Adipocyte (in vitro differentiated cells): ENCODE results near the gene GPR146.

ENCODE experiments used
- DNase-seq: peaks from one replicate; pipeline ENCODE4 v3.0.0-alpha.2; 2015; ENCODE audit warnings: low read depth
- H3K27me3 ChIP-seq: replicated peaks from 2 replicates; pipeline ENCODE4 v1.7.0; 2013; ENCODE audit warnings: mild to moderate bottlenecking, low read length, moderate library complexity; ENCODE audit not compliant: control insufficient read depth, insufficient read depth
- H3K36me3 ChIP-seq: 2 replicates; pipeline ENCODE4 v1.7.0; 2013; ENCODE audit warnings: low read length, mild to moderate bottlenecking, moderate library complexity; ENCODE audit not compliant: control insufficient read depth, insufficient read depth, severe bottlenecking
- H3K4me1 ChIP-seq: 2 replicates; pipeline ENCODE4 v1.7.0; 2013; ENCODE audit warnings: mild to moderate bottlenecking, low read length, moderate library complexity; ENCODE audit not compliant: control insufficient read depth, insufficient read depth
- H3K4me3 ChIP-seq: 2 replicates; pipeline ENCODE4 v1.7.0; 2013; ENCODE audit warnings: mild to moderate bottlenecking, low read length, moderate library complexity
- H3K9ac ChIP-seq: 2 replicates; pipeline ENCODE4 v1.7.0; 2013; ENCODE audit warnings: mild to moderate bottlenecking, low read length, moderate library complexity
- H3K9me3 ChIP-seq: 2 replicates; pipeline ENCODE4 v1.7.0; 2013; ENCODE audit warnings: mild to moderate bottlenecking, low read length, moderate library complexity; ENCODE audit not compliant: control insufficient read depth

GPR146 gene

DNA sequence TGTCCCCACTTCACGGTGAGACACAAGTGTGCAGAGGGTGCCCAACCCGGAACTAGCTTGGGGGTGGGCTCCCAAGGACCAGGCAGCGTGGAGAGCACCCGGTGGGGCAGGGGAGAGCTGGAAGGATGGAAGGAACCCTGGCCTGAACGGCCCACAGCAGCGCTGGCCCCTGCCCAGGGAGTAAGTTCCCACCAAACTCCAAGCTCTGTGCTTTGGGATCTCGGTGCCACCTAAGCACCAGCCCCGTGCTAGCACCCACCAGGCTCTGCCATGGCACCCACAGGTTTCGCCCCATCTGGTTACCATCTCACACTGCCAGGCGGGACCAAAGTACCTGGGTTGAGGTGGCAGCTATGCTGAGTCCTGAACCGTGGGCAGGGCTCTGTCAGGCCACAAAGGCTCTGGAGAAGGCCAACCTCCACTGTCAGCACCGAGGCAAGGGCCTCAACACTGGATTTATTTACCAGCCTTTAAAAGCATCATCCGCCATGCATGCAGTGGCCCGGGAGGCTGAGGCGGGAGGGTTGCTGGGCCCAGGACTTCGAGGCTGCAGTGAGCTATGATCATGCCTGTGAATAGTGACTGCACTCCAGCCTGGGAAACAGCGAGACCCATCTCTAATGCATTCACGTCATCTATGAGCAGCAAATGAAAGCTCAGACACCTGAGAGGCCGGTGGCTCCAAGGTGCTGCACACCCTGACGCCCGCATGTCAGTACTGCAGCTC is 59.6 kb downstream of the GPR146 start:
- Histone ChIP-seq H3K27me3 (no peaks in the 10 kb centered on the region), H3K36me3 (no peaks in the 10 kb centered on the region), H3K4me1 (no peaks in the 10 kb centered on the region), H3K9ac (no peak overlapping the region), H3K9me3 (no peaks in the 10 kb centered on the region), H3K4me3 (no peak overlapping the region)
- no peak for DNase-seq

DNA sequence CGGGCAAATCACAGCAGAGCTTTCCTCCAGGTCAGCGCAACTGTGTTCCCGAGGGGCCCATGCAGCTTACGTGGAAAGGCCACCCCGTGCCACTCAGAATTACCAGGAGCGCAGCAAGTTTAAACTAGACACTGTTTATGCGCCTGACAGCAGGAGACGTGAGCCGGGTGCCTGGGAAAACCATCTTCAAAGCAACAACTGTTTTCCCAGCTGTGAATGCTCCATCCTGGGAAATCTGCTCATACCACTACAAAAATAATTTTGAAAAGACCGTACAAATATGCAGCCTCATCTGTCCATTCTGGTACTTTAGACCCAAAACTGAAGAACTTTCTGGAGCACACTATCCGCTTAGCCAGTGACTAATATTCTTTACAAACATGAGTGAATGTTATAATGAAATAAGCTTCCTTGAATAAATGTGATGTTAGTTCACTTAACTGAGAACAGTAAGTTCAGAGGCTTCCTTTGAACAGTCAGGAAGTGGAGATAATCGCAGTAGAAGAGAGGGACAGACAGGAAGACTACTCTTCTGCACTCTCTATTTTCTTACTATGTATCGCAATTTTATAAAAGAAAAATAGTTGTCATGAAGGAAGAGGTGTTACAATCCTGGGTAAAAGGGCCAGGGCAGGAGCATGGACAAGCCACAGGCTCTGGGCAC is 60.3 kb downstream of the GPR146 start:
- no peak for DNase-seq
- Histone ChIP-seq H3K36me3 (no peaks in the 10 kb centered on the region), H3K9me3 (no peaks in the 10 kb centered on the region), H3K27me3 (no peaks in the 10 kb centered on the region), H3K9ac (no peak overlapping the region), H3K4me3 (no peak overlapping the region), H3K4me1 (no peaks in the 10 kb centered on the region)

DNA sequence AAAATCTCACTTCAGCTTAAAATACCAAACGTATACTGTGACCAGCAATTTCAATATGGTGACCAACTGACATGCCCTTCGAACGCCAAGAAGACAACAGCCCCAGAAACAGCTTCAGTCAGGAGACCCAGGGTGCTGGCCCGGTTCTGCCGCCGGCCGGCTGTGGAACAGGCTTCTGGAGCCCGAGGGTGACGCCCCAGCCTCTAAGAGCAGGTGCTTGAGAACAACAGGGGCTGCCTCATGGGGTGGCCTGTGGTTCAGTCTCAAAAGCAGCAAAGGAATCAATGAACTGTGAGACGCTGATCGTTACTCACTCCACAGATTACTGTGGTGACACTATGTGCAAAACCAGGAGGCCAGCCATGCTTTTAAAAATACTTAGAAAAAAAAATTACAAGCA is 60.8 kb downstream of the GPR146 start:
- Histone ChIP-seq H3K27me3 (no peaks in the 10 kb centered on the region), H3K4me3 (no peak overlapping the region), H3K4me1 (no peaks in the 10 kb centered on the region), H3K36me3 (no peaks in the 10 kb centered on the region), H3K9ac (no peak overlapping the region), H3K9me3 (no peaks in the 10 kb centered on the region)
- no peak for DNase-seq

DNA sequence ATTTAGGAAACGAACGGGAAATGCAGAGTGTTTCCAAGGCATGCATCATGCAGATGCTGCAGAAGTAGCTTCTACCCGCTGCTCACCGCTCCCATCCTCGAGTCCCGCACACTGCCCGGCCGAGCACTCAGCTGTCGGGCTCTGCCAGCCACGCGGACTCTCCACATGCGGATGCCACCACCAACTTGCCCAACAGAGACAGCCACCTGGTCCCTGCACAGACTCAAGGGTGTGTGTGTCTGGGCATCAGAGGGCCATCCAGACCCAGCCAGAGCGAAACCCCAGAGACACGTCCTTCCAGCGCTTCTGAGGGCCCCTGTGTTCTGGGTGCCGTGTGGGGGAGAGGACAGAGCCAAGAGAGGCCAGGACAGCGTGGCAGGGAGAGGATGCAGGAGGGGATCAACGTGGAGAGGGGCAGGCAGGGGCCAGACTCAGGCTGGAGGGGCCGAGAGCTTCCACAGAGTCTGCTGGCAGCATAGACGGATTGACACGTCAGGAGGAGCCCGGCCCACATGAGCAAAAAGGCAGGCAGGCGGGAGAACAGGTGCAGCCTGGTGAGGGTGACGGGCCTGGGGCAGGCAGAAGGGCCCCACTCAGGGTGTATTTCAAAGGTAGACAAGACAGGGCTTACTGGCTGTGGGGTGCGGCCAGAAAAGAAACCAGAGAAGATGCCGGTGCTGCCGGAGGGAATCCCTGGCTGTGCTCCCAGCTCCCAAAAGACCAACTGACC is 61.9 kb downstream of the GPR146 start:
- no peaks in the 10 kb centered on the region for H3K4me1 ChIP-seq
- H3K27me3 ChIP-seq, result no peaks in the 10 kb centered on the region
- DNase-seq, result no peak
- no peak overlapping the region for H3K9ac ChIP-seq
- no peak overlapping the region for H3K4me3 ChIP-seq
- H3K9me3 ChIP-seq, result no peaks in the 10 kb centered on the region
- no peaks in the 10 kb centered on the region for H3K36me3 ChIP-seq

DNA sequence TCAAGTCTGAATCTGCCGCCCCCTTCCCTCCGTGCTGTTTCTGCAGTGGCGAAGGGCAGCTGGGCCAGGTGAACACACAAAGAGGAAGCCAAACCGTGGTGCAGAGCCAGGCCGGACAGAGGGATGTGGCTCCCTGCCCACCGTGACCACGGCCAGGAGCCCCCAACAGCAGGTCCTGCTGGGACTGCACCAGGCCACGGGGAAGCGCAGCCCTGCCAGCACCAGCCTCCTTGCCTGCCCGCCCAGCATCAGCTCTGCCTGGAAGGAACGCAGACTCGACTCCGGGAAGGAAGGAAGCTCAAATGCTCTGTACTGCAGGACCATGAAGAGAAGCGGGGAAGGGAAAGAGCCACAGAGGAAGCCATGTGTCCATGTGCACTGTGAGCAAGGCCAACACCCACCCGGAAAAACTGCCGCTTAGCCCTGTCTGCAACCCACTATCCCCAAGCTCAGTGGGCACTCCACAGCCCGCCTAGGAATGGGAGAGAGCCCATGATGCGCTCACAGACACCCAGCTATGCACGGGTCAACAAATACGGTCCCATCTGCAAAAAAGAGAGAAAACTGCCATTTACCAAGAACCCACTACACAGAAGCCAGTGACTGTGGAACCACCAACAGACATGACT is 62.6 kb downstream of the GPR146 start:
- Histone ChIP-seq H3K9ac (no peak overlapping the region), H3K9me3 (no peaks in the 10 kb centered on the region), H3K36me3 (no peaks in the 10 kb centered on the region), H3K4me1 (no peaks in the 10 kb centered on the region), H3K27me3 (no peaks in the 10 kb centered on the region), H3K4me3 (no peak overlapping the region)
- DNase-seq, result no peak

DNA sequence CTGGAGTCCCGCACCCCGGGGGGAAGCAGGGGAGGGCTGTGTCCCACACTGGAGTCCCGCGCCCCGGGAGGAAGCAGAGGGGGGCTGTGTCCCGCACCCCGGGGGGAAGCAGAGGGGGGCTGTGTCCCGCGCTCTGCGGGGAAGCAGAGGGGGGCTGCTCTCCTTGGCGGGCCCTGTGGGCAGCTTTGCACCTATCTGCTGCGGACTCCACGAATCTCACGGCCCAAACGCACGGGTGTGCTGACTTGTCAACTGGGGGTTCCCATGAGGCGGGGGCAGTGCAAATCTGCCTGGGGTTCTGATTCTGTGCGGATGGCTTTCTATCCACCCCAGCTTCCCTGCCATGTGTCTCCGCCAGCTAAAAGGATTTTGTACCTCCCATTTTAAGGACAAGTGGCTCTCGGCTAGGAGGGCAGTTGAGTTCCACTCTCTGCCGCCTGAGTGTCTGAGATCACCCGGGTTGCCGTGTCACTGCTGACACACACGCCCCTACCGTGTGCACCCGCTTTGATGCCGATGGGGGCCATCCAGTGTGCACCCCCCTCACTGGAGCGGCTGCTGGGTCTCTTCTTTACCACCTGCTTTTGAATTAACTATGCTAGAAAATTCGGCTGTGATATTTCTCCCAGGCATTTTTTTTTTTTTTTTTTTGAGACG is 64.0 kb downstream of the GPR146 start:
- H3K4me3 ChIP-seq, result no peak overlapping the region
- DNase-seq, result no peak
- H3K4me1 ChIP-seq, result no peaks in the 10 kb centered on the region
- H3K27me3 ChIP-seq, result no peaks in the 10 kb centered on the region
- no peaks in the 10 kb centered on the region for H3K9me3 ChIP-seq
- H3K36me3 ChIP-seq, result no peaks in the 10 kb centered on the region
- no peak overlapping the region for H3K9ac ChIP-seq
